Measurements from ENCODE around the gene NUF2. TPM values are rescaled to one million over a fixed set of nuclear protein-coding genes. Genes with fewer than 3 reads are reported as not detected.

Gene NUF2
- total and polyA plus RNA-seq, 2 of the 8 experiments (the other 6 are each of a cell fraction or from before 2014, with no cell fraction given), result 12.1 to 28.3 TPM

- TF ChIP-seq SIRT6 (IDR thresholded peaks at IDR 0.05; ENCODE audit: low read length), result no peak
Observed at GRCh38 chr1:163379801-163380200, 58.0 kb downstream of the NUF2 start (continued).

Measured in H1 (cell line).